C4-2B (cell line): ENCODE measurements around the gene MTG2.

Experiments used
- CTCF ChIP-seq: fragments of 450-650 bp; conservative IDR thresholded peaks from 2 replicates; pipeline ENCODE4 v1.5.1; 2017; ENCODE audit warnings: mild to moderate bottlenecking
- ZFX ChIP-seq: fragments of 450-650 bp; IDR thresholded peaks from 2 replicates; pipeline ENCODE4 v1.6.1; 2017

DNA sequence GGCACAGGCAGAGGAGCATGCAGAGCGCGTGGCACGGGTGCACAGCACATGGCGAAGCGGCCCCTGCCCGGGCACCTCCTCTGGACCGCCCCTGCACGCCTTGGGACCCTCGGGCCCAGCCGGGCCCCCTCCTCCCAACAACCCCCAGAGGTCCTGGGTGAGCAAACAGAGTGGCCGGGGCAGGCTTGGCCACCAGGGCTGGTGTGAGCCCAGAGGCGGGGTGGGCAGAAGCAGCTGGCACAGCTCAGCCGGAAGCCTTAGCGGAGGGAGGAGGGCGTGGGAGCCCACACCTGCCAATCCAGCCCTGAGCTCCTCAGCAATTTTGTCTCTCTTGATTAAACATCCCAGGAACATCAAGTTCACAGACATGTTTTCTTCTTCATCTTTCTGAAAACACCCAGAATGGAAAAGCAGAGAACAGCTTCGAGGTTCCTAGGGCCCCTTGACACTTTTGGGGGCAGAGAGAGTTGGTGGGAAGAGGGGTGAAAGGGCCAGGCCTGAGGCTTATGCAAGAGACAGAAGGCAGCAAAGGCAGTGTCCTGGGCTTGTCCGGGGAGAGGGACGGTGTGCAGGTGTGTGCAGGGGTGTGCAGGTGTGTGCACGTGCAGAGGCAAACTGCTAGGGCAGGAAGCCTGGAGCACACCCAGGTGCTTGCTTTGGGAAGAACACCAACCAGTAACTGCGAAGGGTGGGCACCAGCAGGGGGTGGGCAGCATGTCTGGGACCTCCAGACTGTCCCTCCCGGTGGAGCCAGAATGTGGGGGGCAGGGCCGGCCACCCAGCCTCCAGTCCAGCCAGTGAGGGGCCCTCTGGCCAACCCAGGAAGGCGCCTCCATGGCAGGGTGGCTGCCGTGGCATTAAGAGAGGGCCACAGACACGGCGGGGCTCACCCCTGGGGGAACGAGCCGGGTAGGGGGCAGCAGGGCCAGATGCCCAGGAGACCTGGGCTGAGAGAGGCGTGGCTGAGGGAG, 32.5 kb downstream of the MTG2 start:
- TF ChIP-seq CTCF (no peak), ZFX (no peak)
